Common myeloid progenitor, CD34-positive (primary cell): Measurements from ENCODE around the gene FOXA2.

Experiments used
- CTCF ChIA-PET: fragments of 350-600 bp; sonication (Branson Sonifier 250); formaldehyde crosslinking; loops from one replicate; lab custom pipeline; 2021; ENCODE audit warnings: antibody characterized with exemption; lab: Charles Lee
- POLR2A ChIA-PET: fragments of 350-600 bp; sonication (Branson Sonifier 250); formaldehyde crosslinking; loops from one replicate; lab custom pipeline; 2021; ENCODE audit warnings: antibody characterized with exemption; lab: Charles Lee
- DNase-seq, 3 donors: peaks; one replicate each; pipeline versions ENCODE4 v3.0.0 to v3.0.0-alpha.2; 2013
- H3K27ac ChIP-seq, 2 experiments: 1 replicate in 1 of 2; 2 replicates in 1 of 2; pipeline ENCODE4 v1.7.0; 2013; ENCODE audit warnings: inconsistent platforms in 2 of 2, low read length in 2 of 2, mild to moderate bottlenecking in 2 of 2, low read depth in 1 of 2, moderate library complexity in 1 of 2; ENCODE audit not compliant: severe bottlenecking in 2 of 2, insufficient read depth in 1 of 2, poor library complexity in 1 of 2
- H3K27me3 ChIP-seq, 5 experiments: replicated peaks in 2 of 5; 1 replicate in 3 of 5; 2 replicates in 2 of 5; pipeline versions ENCODE4 v1.6.1 to v1.7.0; 2013; ENCODE audit warnings: low read length in 4 of 5, mild to moderate bottlenecking in 2 of 5, moderate library complexity in 2 of 5, inconsistent platforms in 1 of 5; ENCODE audit not compliant: insufficient read depth in 5 of 5, control insufficient read depth in 4 of 5
- H3K36me3 ChIP-seq, 4 experiments: 1 replicate in 2 of 4; 2 replicates in 2 of 4; pipeline versions ENCODE4 v1.6.1 to v1.7.0; 2013; ENCODE audit warnings: low read length in 3 of 4, control low read depth in 1 of 4, mild to moderate bottlenecking in 1 of 4; ENCODE audit not compliant: control insufficient read depth in 4 of 4, insufficient read depth in 4 of 4
- H3K4me1 ChIP-seq, 4 experiments: 1 replicate in 3 of 4; 2 replicates in 1 of 4; pipeline versions ENCODE4 v1.6.1 to v1.7.1; 2013; ENCODE audit warnings: low read length in 3 of 4, mild to moderate bottlenecking in 3 of 4, control low read depth in 1 of 4, inconsistent platforms in 1 of 4, moderate library complexity in 1 of 4; ENCODE audit not compliant: control insufficient read depth in 4 of 4, insufficient read depth in 4 of 4; ENCODE audit errors: control extremely low read depth in 1 of 4
- H3K4me3 ChIP-seq, 7 experiments: 1 replicate in 4 of 7; 2 replicates in 3 of 7; pipeline versions ENCODE4 v1.5.1 to v1.7.0; 2013; ENCODE audit warnings: mild to moderate bottlenecking in 7 of 7, low read length in 6 of 7, moderate library complexity in 6 of 7, inconsistent platforms in 2 of 7, low read depth in 2 of 7, control low read depth in 1 of 7; ENCODE audit not compliant: insufficient read depth in 4 of 7, control insufficient read depth in 1 of 7; ENCODE audit errors: extremely low read depth in 1 of 7
- H3K9me3 ChIP-seq, 5 experiments: 1 replicate in 4 of 5; 2 replicates in 1 of 5; pipeline versions ENCODE4 v1.6.1 to v1.7.1; 2013; ENCODE audit warnings: low read length in 4 of 5, mild to moderate bottlenecking in 2 of 5, inconsistent platforms in 1 of 5, low read depth in 1 of 5, moderate library complexity in 1 of 5; ENCODE audit not compliant: control insufficient read depth in 4 of 5, insufficient read depth in 2 of 5; ENCODE audit errors: control extremely low read depth in 1 of 5
- WGBS: methylation state at CpG from one replicate; pipeline ENCODE4 v1.1.5; 2013; ENCODE audit not compliant: insufficient coverage; 5-methylcytosine and 5-hydroxymethylcytosine counted together

The FOXA2 gene

GRCh38 chr20:22542427-22542826 is 41.9 kb downstream of the FOXA2 start:
- WGBS, result no CpG with 5 or more reads among the region's 1 CpG
- Histone ChIP-seq H3K9me3 (no peaks in the 10 kb centered on the region), H3K27ac (no peak overlapping the region), H3K36me3 (no peaks in the 10 kb centered on the region), H3K4me1 (peaks cover 0 to 4% (median 0%) of the 10 kb centered on the region in 4 experiments), H3K4me3 (no peak overlapping the region), H3K27me3 (peaks cover 0 to 26% (median 6%) of the 10 kb centered on the region in 5 experiments)
- ChIA-PET CTCF (no interaction called here), POLR2A (no interaction called here)
- DNase-seq, result no peak

DNA sequence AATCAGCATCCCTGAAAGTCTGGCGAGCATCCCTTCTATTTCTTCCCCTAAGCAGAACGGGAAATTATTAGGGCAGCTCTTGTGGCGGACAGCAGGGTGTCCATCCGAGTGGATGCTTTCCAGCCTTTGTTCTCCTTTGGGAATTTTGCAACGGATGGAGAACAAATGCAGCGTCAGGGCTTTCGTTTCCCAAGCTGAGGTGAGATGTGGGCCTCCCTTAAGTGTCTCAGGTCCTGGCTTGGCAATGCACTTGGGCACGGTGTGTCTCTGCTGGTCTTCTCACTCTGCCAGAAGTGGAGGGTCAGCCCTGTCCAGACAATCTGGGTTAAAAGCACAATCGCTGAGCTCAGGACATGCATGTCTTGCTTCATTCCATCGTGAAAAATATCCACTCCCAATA is 43.5 kb downstream of the FOXA2 start:
- 88% methylated on average over 9 of the region's 10 CpGs for WGBS
- no peaks in the 10 kb centered on the region for H3K9me3 ChIP-seq
- ChIA-PET POLR2A (no interaction called here), CTCF (no interaction called here)
- no peak for DNase-seq
- no peak overlapping the region for H3K27ac ChIP-seq
- H3K4me3 ChIP-seq, result no peak overlapping the region
- H3K36me3 ChIP-seq, result no peaks in the 10 kb centered on the region
- H3K4me1 ChIP-seq, result no peaks in the 10 kb centered on the region
- peaks cover 3 to 21% (median 6%) of the 10 kb centered on the region in 5 experiments for H3K27me3 ChIP-seq

DNA sequence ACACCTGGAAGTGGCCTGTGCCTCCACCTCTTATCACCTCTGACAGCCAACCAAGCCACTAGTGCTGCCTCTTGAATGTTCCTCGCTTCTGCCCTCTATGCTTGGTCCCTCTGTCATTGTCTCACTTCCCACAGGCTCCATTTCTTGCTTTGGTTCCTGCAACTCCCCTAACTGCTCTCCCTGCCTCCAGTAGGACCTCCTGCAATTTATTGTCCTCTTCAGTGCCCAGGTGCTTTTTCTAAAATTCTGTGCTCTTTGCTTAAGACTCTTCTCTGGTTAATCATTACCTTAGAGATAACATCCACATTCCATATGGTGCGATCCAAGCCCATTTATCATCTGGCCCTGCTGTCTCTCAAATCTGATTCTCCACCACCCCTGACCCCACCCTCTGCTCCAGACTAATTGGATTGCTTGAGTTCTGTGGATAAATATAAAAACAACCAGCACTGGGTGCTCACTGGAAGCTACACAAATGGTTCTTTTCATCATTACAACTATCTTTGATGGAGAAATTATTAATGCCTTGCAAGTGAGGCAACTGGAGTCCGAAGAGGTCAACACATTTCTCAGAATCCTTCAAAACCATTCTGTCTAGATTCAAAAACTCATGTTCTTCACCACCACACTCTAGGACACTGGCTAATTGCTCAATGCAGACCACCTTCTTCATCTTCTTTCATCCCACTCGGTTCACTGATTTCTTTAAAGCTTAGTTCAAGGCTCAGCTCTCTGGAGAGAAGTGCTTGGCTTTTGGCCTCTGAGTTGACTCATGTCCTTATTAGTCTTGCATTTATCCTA is 47.2 kb downstream of the FOXA2 start:
- no peak for DNase-seq
- CTCF ChIA-PET, result no interaction called here
- no peaks in the 10 kb centered on the region for H3K9me3 ChIP-seq
- 92% methylated on average over 2 of the region's 4 CpGs for WGBS
- POLR2A ChIA-PET, result no interaction called here
- no peak overlapping the region for H3K27ac ChIP-seq
- no peaks in the 10 kb centered on the region for H3K36me3 ChIP-seq
- no peak overlapping the region for H3K4me3 ChIP-seq
- H3K4me1 ChIP-seq, result no peaks in the 10 kb centered on the region
- H3K27me3 ChIP-seq, result peaks cover 0 to 12% (median 3%) of the 10 kb centered on the region in 5 experiments

DNA sequence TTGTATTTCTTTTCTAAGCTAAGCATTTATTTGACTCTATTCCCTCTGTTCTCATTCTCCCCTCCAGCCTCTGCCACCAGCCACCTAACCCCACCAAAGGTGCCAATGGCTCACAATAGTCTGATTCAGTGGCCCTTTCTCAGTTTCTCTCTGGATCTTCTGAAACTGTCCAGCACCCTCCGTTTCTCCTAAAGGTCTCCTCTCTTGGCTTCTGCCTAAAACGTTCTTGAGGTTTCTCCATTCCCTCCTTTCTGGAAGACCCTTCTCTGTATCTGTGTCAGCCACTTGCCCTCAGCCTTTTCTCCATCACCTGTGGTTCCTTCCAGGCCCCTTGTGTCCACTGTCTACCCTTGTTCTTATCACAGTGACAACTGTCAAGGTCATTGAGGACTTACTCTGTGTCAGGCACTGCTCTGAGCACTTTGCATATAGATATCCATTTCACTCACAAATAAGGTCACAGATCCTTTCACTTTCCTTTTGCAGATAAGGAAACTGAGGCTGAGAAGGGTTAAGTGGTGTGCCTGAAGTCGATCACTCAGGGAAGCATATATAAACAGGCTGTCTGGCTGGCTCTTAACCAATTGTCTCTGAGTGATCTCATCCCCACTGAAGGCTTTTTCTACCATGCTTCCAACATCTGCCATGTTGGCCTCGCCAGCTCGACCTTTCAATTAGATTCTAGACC is 48.1 kb downstream of the FOXA2 start:
- 94% methylated on average over 5 of the region's 5 CpGs for WGBS
- Histone ChIP-seq H3K36me3 (no peaks in the 10 kb centered on the region), H3K4me1 (no peaks in the 10 kb centered on the region), H3K4me3 (no peak overlapping the region), H3K9me3 (no peaks in the 10 kb centered on the region), H3K27me3 (peaks cover 0 to 10% (median 3%) of the 10 kb centered on the region in 5 experiments), H3K27ac (no peak overlapping the region)
- ChIA-PET POLR2A (no interaction called here), CTCF (interaction anchor here (0.6 kb wide), 1 partner anchor 391 kb away, joined by 4 read pairs; no protein-coding TSS in a partner anchor)
- DNase-seq, result no peak

DNA sequence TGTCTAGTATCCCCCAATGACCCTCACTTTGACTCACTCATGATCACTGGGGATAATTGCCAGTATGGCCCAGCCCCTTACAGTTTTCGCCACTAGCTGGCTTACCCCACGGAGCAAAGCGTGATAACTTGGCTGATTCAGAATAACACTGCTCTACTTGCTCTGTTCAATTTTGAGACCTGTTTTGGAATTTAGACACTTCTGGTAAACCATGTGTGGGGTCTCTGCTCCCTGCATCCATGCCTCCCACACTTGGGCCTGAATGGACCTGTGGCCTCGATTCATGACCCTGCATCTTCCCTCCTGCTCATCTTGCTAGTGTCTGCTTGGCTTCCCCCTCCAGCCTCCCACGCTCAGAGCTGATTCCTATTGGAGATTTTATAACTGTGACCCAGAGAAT is 48.9 kb downstream of the FOXA2 start:
- Histone ChIP-seq H3K4me1 (no peaks in the 10 kb centered on the region), H3K4me3 (no peak overlapping the region), H3K36me3 (no peaks in the 10 kb centered on the region), H3K9me3 (no peaks in the 10 kb centered on the region), H3K27me3 (peaks cover 0 to 10% (median 3%) of the 10 kb centered on the region in 5 experiments), H3K27ac (no peak overlapping the region)
- DNase-seq, result no peak
- 84% methylated on average over 4 of the region's 5 CpGs for WGBS
- ChIA-PET POLR2A (no interaction called here), CTCF (no interaction called here)

DNA sequence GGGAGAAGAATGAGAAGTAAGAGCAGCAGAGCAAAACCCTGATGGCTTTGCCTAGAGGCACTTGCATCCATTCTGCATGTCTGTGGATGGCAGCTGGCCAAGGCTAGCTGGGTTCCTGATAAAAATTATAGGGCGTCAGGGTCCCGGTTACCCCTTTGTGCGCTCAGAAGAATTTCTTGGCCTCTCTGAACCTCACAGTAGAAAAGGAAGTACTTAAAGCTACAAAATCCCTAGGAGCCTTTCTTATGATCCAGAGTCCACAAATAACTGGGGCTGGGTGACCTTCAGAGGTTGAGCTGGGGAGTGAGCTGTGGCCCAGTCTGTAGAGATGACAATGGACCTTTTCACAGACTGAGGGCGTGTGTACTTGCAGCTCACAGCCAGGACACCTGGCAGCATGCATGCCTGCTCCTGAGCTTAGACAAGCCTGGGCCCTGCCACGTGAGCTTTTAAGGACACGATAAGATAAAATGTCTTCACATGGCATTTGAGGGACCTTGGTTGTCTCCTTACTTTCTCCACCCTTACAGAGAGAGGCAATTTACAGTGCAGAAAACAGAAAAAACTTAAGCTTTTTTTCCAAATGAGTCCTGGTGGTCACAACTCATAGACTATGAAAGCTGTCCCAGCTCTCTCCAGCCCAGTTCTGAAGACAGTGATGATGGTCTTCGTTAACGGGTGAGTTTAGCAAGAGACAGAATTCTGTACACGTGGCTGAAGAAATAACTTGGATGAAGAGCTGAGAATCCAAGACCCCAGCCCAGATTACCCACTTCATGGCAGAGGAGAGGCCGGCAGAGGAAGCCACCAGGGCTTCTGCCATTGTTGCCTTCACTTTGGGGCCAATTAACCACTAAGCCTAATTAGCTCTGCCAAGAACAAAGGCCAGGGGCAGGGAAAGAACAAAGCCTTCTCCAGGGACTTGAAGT is 50.3 kb downstream of the FOXA2 start:
- DNase-seq, result no peak
- H3K27me3 ChIP-seq, result peaks cover 0 to 18% (median 11%) of the 10 kb centered on the region in 5 experiments
- WGBS, result 98% methylated on average over 10 of the region's 10 CpGs
- no peak overlapping the region for H3K27ac ChIP-seq
- ChIA-PET POLR2A (no interaction called here), CTCF (no interaction called here)
- no peaks in the 10 kb centered on the region for H3K36me3 ChIP-seq
- H3K9me3 ChIP-seq, result no peaks in the 10 kb centered on the region
- H3K4me1 ChIP-seq, result no peaks in the 10 kb centered on the region
- H3K4me3 ChIP-seq, result no peak overlapping the region
